DOHH2 (cell line): ENCODE data around the gene APBA2.

ENCODE experiments used
- H3F3A ChIP-seq: fragments of 200-600 bp; sonication (generic), shearing (Covaris generic); 2 replicates; pipeline ENCODE4 v1.6.0; 2016; ENCODE audit warnings: antibody characterized with exemption, mild to moderate bottlenecking; ENCODE audit not compliant: control insufficient read depth, insufficient read depth
- H3K27ac ChIP-seq: fragments of 200-600 bp; sonication (generic); 2 replicates; pipeline ENCODE4 v1.5.1; 2014; ENCODE audit warnings: low read depth, mild to moderate bottlenecking, low read length, moderate library complexity
- H3K27me3 ChIP-seq: fragments of 200-600 bp; sonication (generic); 2 replicates; pipeline ENCODE4 v1.6.1; 2014; ENCODE audit warnings: mild to moderate bottlenecking, low read length, mixed read lengths; ENCODE audit not compliant: control insufficient read depth
- H3K36me3 ChIP-seq: fragments of 200-600 bp; sonication (generic); 2 replicates; pipeline ENCODE4 v1.6.1; 2014; ENCODE audit warnings: mild to moderate bottlenecking, low read length, moderate library complexity, mixed read lengths; ENCODE audit not compliant: control insufficient read depth
- H3K4me1 ChIP-seq: fragments of 200-600 bp; sonication (generic); 2 replicates; pipeline ENCODE4 v1.6.1; 2014; ENCODE audit warnings: mild to moderate bottlenecking, low read length, mixed read lengths; ENCODE audit not compliant: control insufficient read depth
- H3K4me2 ChIP-seq: fragments of 200-600 bp; sonication (generic); 2 replicates; pipeline ENCODE4 v1.6.0; 2014; ENCODE audit warnings: mild to moderate bottlenecking, low read length, moderate library complexity
- H3K4me3 ChIP-seq: fragments of 200-600 bp; sonication (generic); 2 replicates; pipeline ENCODE4 v1.5.1; 2014; ENCODE audit warnings: mild to moderate bottlenecking, low read length, mixed read lengths
- H3K79me2 ChIP-seq: fragments of 200-600 bp; sonication (generic); 2 replicates; pipeline ENCODE4 v1.6.1; 2014; ENCODE audit warnings: mild to moderate bottlenecking, low read length, mixed read lengths; ENCODE audit not compliant: control insufficient read depth
- H3K9me2 ChIP-seq: fragments of 200-600 bp; sonication (generic); replicated peaks from 2 replicates; pipeline ENCODE4 v1.6.1; 2014; ENCODE audit warnings: mild to moderate bottlenecking, low read length, mixed read lengths; ENCODE audit not compliant: control insufficient read depth
- H3K9me3 ChIP-seq: fragments of 200-600 bp; sonication (generic); 2 replicates; pipeline ENCODE4 v1.6.1; 2014; ENCODE audit warnings: antibody characterized with exemption, low read length, mixed read lengths; ENCODE audit not compliant: control insufficient read depth, insufficient read depth
- H4K20me1 ChIP-seq: fragments of 200-600 bp; sonication (generic); 2 replicates; pipeline ENCODE4 v1.6.0; 2014; ENCODE audit warnings: low read depth, mild to moderate bottlenecking, antibody characterized with exemption, low read length, moderate library complexity; ENCODE audit not compliant: control insufficient read depth, insufficient read depth
- CTCF ChIP-seq: fragments of 200-600 bp; sonication (generic); IDR thresholded peaks from one replicate; pipeline ENCODE4 v1.5.1; 2014; ENCODE audit warnings: antibody characterized with exemption, mild to moderate bottlenecking, low read depth, low read length; ENCODE audit not compliant: poor library complexity, severe bottlenecking
- EZH2phosphoT487 ChIP-seq: fragments of 200-600 bp; sonication (generic); IDR thresholded peaks from 2 replicates; pipeline ENCODE4 v1.6.1; 2017; ENCODE audit warnings: borderline replicate concordance, mild to moderate bottlenecking, antibody characterized with exemption, low read length, moderate library complexity, mixed read lengths

The APBA2 gene

DNA sequence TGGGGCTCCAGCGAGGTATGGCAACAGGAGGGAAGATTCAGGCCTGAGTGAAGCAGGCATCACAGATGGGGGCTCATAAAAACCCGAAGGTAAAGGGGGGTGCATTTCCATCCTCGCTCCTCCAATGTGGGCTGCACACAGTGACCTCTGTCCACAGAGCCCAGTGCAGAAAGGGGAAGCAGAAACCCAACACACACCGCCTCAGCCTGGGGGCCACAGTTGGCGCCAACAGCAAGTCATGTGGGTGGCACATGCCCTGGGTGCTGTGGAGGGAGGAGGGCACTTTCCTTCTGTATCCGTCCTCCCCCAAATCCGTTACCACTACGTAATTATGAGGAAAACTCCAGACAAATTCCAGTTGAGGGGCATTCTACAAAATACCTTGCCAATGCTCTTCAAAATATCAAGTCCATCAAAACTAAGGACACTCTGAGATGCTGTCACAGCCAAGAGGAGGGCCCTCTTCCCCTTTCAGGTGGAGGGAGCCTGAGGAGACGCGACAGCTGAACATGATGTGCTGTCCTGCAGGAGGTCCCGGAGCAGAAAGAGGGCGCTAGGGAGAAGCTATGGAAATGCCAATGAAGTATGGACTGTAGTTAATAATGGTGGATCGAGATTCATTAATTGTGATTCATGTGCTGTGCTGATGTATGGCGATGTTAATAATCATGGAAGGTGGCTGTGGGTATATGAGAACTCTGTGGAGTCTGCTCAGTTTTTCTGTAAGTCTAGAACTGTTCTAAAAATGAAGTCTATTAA is 16.4 kb downstream of the APBA2 start:
- H3K79me2 ChIP-seq: no peaks in the 10 kb centered on the region
- H3K9me2 ChIP-seq: no peaks in the 10 kb centered on the region
- no peak overlapping the region for H3K4me2 ChIP-seq
- no peaks in the 10 kb centered on the region for H3K4me1 ChIP-seq
- H4K20me1 ChIP-seq: no peaks in the 10 kb centered on the region
- no peaks in the 10 kb centered on the region for H3F3A ChIP-seq
- no peaks in the 10 kb centered on the region for H3K36me3 ChIP-seq
- H3K4me3 ChIP-seq: no peak overlapping the region
- TF ChIP-seq CTCF (peak; percentile 21), EZH2phosphoT487 (no peak)
- no peaks in the 10 kb centered on the region for H3K9me3 ChIP-seq
- no peak overlapping the region for H3K27ac ChIP-seq
- H3K27me3 ChIP-seq: no peaks in the 10 kb centered on the region

DNA sequence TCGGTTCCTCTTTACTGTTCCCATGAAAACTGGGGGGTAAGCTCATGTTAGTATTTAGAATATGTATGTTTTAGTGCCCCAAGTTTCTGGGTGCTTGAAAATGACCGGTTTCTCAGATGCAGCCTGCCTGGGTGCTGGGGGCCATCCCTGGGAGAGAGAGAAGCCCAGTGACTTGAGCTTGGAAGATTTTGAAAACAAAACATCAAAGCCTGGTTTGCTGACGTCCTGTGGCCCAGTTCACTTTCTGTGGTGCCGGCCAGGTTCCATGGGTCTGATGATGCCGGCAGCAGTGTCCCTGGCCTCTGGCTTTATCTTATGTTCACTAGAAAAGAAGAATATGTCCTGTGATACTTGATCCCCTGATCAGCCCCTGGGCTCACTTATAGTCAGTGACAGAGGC is 17.1 kb downstream of the APBA2 start:
- no peaks in the 10 kb centered on the region for H3K79me2 ChIP-seq
- H3F3A ChIP-seq: no peaks in the 10 kb centered on the region
- no peaks in the 10 kb centered on the region for H3K9me2 ChIP-seq
- no peak overlapping the region for H3K4me2 ChIP-seq
- H3K36me3 ChIP-seq: no peaks in the 10 kb centered on the region
- no peaks in the 10 kb centered on the region for H3K9me3 ChIP-seq
- no peak overlapping the region for H3K4me3 ChIP-seq
- H3K27me3 ChIP-seq: no peaks in the 10 kb centered on the region
- H3K27ac ChIP-seq: no peak overlapping the region
- no peaks in the 10 kb centered on the region for H3K4me1 ChIP-seq
- TF ChIP-seq CTCF: no peak
- TF ChIP-seq EZH2phosphoT487: no peak
- no peaks in the 10 kb centered on the region for H4K20me1 ChIP-seq

DNA sequence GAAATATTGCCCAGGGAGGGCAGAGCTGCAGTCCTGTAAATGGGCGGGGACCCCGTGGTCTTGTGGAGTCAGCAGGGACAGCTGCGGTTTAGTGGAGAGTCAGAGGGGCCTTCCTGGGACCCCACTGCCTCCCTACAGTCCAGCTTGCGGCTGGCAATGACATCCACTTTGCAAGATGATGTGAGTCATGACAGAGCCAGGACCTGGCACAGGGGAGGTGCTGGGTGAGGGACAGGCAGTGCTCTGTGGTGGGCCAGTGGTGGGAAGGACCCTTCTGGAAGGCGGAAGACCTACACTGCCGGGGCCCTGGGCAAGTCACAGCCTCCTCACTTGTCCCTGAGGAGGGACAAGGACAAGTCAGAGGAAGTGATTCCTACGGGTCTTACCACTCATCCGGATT is 17.8 kb downstream of the APBA2 start:
- Histone ChIP-seq H4K20me1 (no peaks in the 10 kb centered on the region), H3K9me3 (no peaks in the 10 kb centered on the region), H3K27ac (no peak overlapping the region), H3K4me1 (no peaks in the 10 kb centered on the region), H3K27me3 (no peaks in the 10 kb centered on the region), H3F3A (no peaks in the 10 kb centered on the region), H3K9me2 (no peaks in the 10 kb centered on the region), H3K36me3 (no peaks in the 10 kb centered on the region), H3K79me2 (no peaks in the 10 kb centered on the region), H3K4me2 (no peak overlapping the region), H3K4me3 (no peak overlapping the region)
- TF ChIP-seq EZH2phosphoT487 (no peak), CTCF (no peak)
